ENCODE results near the gene LPAR6.
"Not testable (repeated sequence)": the region's sequence is repeated elsewhere in the genome, so short reads cannot be mapped to it uniquely, and the experiment has no call there.

Gene LPAR6

GRCh38 chr13:48412881-48413351, at the start of gene LPAR6:
Gene LPAR6, minus strand, starts transcription at chr13:48413113. Its CDS starts 690 bp downstream, at chr13:48412423.
- DNase-seq = no peak

GRCh38 chr13:48457578-48458242, 44.8 kb upstream of the LPAR6 start:
- DNase-seq = no peak

GRCh38 chr13:48456546-48456945, 43.6 kb upstream of the LPAR6 start:
- DNase-seq = no peak

- DNase-seq = not testable (repeated sequence)
Measured at GRCh38 chr13:48451196-48451595, 38.3 kb upstream of the LPAR6 start.

- no peak for DNase-seq
Measured at GRCh38 chr13:48449656-48450055, 36.7 kb upstream of the LPAR6 start.

GRCh38 chr13:48448959-48449614, 36.2 kb upstream of the LPAR6 start:
- DNase-seq = no peak

- DNase-seq = no peak
Measured at GRCh38 chr13:48448285-48448958, 35.5 kb upstream of the LPAR6 start.

GRCh38 chr13:48446464-48446863, 33.6 kb upstream of the LPAR6 start:
- no peak for DNase-seq

- no peak for DNase-seq
Measured at GRCh38 chr13:48443442-48444208, 30.7 kb upstream of the LPAR6 start.

- no peak for DNase-seq
Measured at GRCh38 chr13:48437371-48437770, 24.5 kb upstream of the LPAR6 start.

- no peak for DNase-seq
Measured at GRCh38 chr13:48436661-48437288, 23.9 kb upstream of the LPAR6 start.

- DNase-seq = no peak
Measured at GRCh38 chr13:48434200-48434599, 21.3 kb upstream of the LPAR6 start.

- no peak for DNase-seq
Measured at GRCh38 chr13:48431987-48432615, 19.2 kb upstream of the LPAR6 start.

- no peak for DNase-seq
Measured at GRCh38 chr13:48431431-48431830, 18.5 kb upstream of the LPAR6 start.

- no peak for DNase-seq
Measured at GRCh38 chr13:48429886-48430285, 17.0 kb upstream of the LPAR6 start.

- no peak for DNase-seq
Measured at GRCh38 chr13:48429036-48429435, 16.1 kb upstream of the LPAR6 start.

- not testable (repeated sequence) for DNase-seq
Measured at GRCh38 chr13:48426755-48427298, 13.9 kb upstream of the LPAR6 start.

GRCh38 chr13:48426052-48426451, 13.1 kb upstream of the LPAR6 start:
- DNase-seq = no peak

- DNase-seq = no peak
Measured at GRCh38 chr13:48424212-48424611, 11.3 kb upstream of the LPAR6 start.

GRCh38 chr13:48422003-48422402, 9.1 kb upstream of the LPAR6 start:
- DNase-seq = not testable (repeated sequence)

- no peak for DNase-seq
Measured at GRCh38 chr13:48415516-48415915, 2.6 kb upstream of the LPAR6 start.

- no peak for DNase-seq
Measured at GRCh38 chr13:48414501-48414900, 1.6 kb upstream of the LPAR6 start.
